HEK293 (cell line): ENCODE data around the gene WNT11.

Experiments
- CTCF ChIA-PET: fragments of 350-600 bp; formaldehyde crosslinking; extraction: SDS; loops from one replicate; lab custom pipeline; 2021; ENCODE audit warnings: antibody characterized with exemption; lab: Yijun Ruan, JAX
- POLR2A ChIA-PET: fragments of 300-600 bp; formaldehyde crosslinking; extraction: SDS; loops from one replicate; lab custom pipeline; 2020; ENCODE audit warnings: antibody characterized with exemption, inconsistent platforms; lab: Yijun Ruan, JAX
- H3K27ac ChIP-seq: fragments of 200-500 bp; sonication (Bioruptor generic); 2 replicates; pipeline ENCODE4 v1.5.1; 2014; ENCODE audit warnings: low read depth, low read length, control low read depth, inconsistent platforms; ENCODE audit errors: extremely low read depth
- H3K36me3 ChIP-seq, 2 experiments: fragments of 200-500 bp in 1 of 2; sonication (Bioruptor generic) in 1 of 2; 1 replicate in 1 of 2; 2 replicates in 1 of 2; pipeline ENCODE4 v1.5.1; 2014 to 2017; ENCODE audit warnings: inconsistent platforms in 2 of 2, low read length in 2 of 2; ENCODE audit not compliant: control insufficient read depth in 2 of 2, insufficient read depth in 1 of 2
- H3K4me1 ChIP-seq: fragments of 200-500 bp; sonication (Bioruptor generic); 2 replicates; pipeline ENCODE4 v1.5.1; 2014; ENCODE audit warnings: mild to moderate bottlenecking, low read length, inconsistent platforms; ENCODE audit not compliant: control insufficient read depth, insufficient read depth
- H3K4me3 ChIP-seq: 2 replicates; pipeline ENCODE4 v1.5.1; 2011; ENCODE audit warnings: low read depth, mild to moderate bottlenecking, control low read depth, low read length, moderate library complexity
- H3K9me3 ChIP-seq: fragments of 200-500 bp; sonication (Bioruptor generic); 2 replicates; pipeline ENCODE4 v1.5.1; 2014; ENCODE audit warnings: low read depth, low read length, inconsistent platforms; ENCODE audit not compliant: control insufficient read depth, insufficient read depth
- CTCF ChIP-seq: fragments of 450-650 bp; formaldehyde crosslinking; IDR thresholded peaks from 2 replicates; pipeline ENCODE4 v1.5.1; 2016; ENCODE audit warnings: missing biosample characterization, missing genetic modification characterization
- EGR2 ChIP-seq: fragments of 450-650 bp; formaldehyde crosslinking; IDR thresholded peaks from 2 replicates; pipeline ENCODE4 v1.5.1; 2016; ENCODE audit warnings: low read depth, missing biosample characterization, missing genetic modification characterization
- PRDM6 ChIP-seq: fragments of 450-650 bp; formaldehyde crosslinking; IDR thresholded peaks from 2 replicates; pipeline ENCODE4 v1.5.1; 2017; ENCODE audit warnings: missing biosample characterization, missing genetic modification characterization
- SCRT2 ChIP-seq: fragments of 450-650 bp; formaldehyde crosslinking; IDR thresholded peaks from 2 replicates; pipeline ENCODE4 v1.5.1; 2016; ENCODE audit warnings: missing biosample characterization, missing genetic modification characterization
- ZEB2 ChIP-seq: fragments of 450-650 bp; formaldehyde crosslinking; IDR thresholded peaks from 2 replicates; pipeline ENCODE4 v1.5.1; 2016; ENCODE audit warnings: missing biosample characterization, missing genetic modification characterization
- ZNF239 ChIP-seq: fragments of 450-650 bp; formaldehyde crosslinking; IDR thresholded peaks from 2 replicates; pipeline ENCODE4 v1.5.1; 2016; ENCODE audit warnings: missing biosample characterization, missing genetic modification characterization
- ZNF433 ChIP-seq: fragments of 450-650 bp; formaldehyde crosslinking; IDR thresholded peaks from 2 replicates; pipeline ENCODE4 v1.5.1; 2016; ENCODE audit warnings: missing biosample characterization, missing genetic modification characterization, low read depth
- ZNF76 ChIP-seq: fragments of 450-650 bp; formaldehyde crosslinking; IDR thresholded peaks from 2 replicates; pipeline ENCODE4; 2016; ENCODE audit warnings: low read depth, missing biosample characterization, missing genetic modification characterization, borderline replicate concordance
- ZSCAN4 ChIP-seq: fragments of 450-650 bp; formaldehyde crosslinking; IDR thresholded peaks from 2 replicates; pipeline ENCODE4 v1.5.1; 2017; ENCODE audit warnings: missing biosample characterization, missing genetic modification characterization
- TF ChIP-seq, protein P1 (sequence below): fragments of 450-650 bp; formaldehyde crosslinking; IDR thresholded peaks from 2 replicates; pipeline ENCODE4 v1.5.1; 2016; ENCODE audit warnings: missing biosample characterization, missing genetic modification characterization, low read depth
- TF ChIP-seq, protein P2 (sequence below): fragments of 450-650 bp; formaldehyde crosslinking; IDR thresholded peaks from 2 replicates; pipeline ENCODE4 v1.5.1; 2016; ENCODE audit warnings: missing biosample characterization, missing genetic modification characterization

Gene WNT11

GRCh38 chr11:76197332-76197731, 9.0 kb downstream of the WNT11 start:
- POLR2A ChIA-PET = no interaction called here
- Histone ChIP-seq H3K9me3 (no peaks in the 10 kb centered on the region), H3K36me3 (peaks cover 0 to 27% of the 10 kb centered on the region in 2 experiments; a peak in 1 of 3 replicates)
- CTCF ChIA-PET = no interaction called here
- TF ChIP-seq ZSCAN4 = no peak
- TF ChIP-seq ZNF239 (tag by site-specific recombination) = peak; percentile 89
- peak; percentile 40; the same call in 1 of the 2 replicates for TF ChIP-seq SCRT2
- TF ChIP-seq, all 188 proteins: peak for 2
- H3K4me1 ChIP-seq = no peaks in the 10 kb centered on the region
- H3K4me3 ChIP-seq = no peak overlapping the region
- H3K27ac ChIP-seq = no peak overlapping the region

DNA sequence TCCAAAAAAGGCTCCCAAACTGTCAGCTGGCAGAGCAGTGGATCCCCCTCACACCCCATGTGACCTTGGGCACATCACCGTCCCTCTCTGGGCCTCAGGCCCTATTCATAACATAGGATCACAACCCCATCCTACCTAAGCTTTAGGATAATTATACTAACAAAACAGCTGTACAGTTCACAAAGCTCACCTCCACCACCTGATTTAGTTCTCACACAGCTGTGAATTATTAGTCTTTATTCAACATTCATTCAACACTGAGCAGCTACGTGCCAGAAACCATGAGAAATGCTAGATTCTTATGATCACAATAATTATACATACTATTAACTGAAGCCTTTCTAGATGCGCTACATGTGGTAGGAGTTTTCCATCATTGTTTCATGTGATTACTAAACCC, 9.5 kb downstream of the WNT11 start:
- Histone ChIP-seq H3K4me3 (no peak overlapping the region), H3K4me1 (no peaks in the 10 kb centered on the region), H3K36me3 (peaks cover 0 to 27% of the 10 kb centered on the region in 2 experiments; a peak in 1 of 3 replicates), H3K27ac (no peak overlapping the region), H3K9me3 (no peaks in the 10 kb centered on the region)
- ChIA-PET CTCF (no interaction called here), POLR2A (no interaction called here)
- TF ChIP-seq ZNF76 (tag by site-specific recombination) = no peak
- no peak for TF ChIP-seq ZEB2 (tag by site-specific recombination)
- TF ChIP-seq ZNF433 (tag by site-specific recombination) = no peak
- no peak for TF ChIP-seq PRDM6 (tag by site-specific recombination)
- TF ChIP-seq EGR2 (tag by site-specific recombination) = no peak
- TF ChIP-seq, protein P1, sequence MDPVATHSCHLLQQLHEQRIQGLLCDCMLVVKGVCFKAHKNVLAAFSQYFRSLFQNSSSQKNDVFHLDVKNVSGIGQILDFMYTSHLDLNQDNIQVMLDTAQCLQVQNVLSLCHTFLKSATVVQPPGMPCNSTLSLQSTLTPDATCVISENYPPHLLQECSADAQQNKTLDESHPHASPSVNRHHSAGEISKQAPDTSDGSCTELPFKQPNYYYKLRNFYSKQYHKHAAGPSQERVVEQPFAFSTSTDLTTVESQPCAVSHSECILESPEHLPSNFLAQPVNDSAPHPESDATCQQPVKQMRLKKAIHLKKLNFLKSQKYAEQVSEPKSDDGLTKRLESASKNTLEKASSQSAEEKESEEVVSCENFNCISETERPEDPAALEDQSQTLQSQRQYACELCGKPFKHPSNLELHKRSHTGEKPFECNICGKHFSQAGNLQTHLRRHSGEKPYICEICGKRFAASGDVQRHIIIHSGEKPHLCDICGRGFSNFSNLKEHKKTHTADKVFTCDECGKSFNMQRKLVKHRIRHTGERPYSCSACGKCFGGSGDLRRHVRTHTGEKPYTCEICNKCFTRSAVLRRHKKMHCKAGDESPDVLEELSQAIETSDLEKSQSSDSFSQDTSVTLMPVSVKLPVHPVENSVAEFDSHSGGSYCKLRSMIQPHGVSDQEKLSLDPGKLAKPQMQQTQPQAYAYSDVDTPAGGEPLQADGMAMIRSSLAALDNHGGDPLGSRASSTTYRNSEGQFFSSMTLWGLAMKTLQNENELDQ = no peak
- TF ChIP-seq ZNF239 (tag by site-specific recombination) = no peak
- TF ChIP-seq, protein P2, sequence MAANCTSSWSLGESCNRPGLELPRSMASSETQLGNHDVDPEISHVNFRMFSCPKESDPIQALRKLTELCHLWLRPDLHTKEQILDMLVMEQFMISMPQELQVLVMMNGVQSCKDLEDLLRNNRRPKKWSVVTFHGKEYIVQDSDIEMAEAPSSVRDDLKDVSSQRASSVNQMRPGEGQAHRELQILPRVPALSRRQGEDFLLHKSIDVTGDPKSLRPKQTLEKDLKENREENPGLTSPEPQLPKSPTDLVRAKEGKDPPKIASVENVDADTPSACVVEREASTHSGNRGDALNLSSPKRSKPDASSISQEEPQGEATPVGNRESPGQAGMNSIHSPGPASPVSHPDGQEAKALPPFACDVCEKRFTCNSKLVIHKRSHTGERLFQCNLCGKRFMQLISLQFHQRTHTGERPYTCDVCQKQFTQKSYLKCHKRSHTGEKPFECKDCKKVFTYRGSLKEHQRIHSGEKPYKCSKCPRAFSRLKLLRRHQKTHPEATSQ = no peak
- no peak for TF ChIP-seq CTCF (tag by site-specific recombination)
